ENCODE data around the gene UVRAG.

- TF ChIP-seq TAF1 (IDR thresholded peaks at IDR 0.05; ENCODE audit: low read depth) (no peak), REST (IDR thresholded peaks at IDR 0.05; ENCODE audit: low read depth) (no peak), MAX (IDR thresholded peaks at IDR 0.05) (no peak), YY1 (IDR thresholded peaks at IDR 0.05; ENCODE audit: low read depth) (no peak), RAD21 (IDR thresholded peaks at IDR 0.05; ENCODE audit: low read depth) (no peak), NFIC (IDR thresholded peaks at IDR 0.05) (no peak), CREB1 (IDR thresholded peaks at IDR 0.05; ENCODE audit: low read depth) (no peak), FOXM1 (IDR thresholded peaks at IDR 0.05; ENCODE audit: borderline replicate concordance, low read depth) (no peak), TEAD4 (IDR thresholded peaks at IDR 0.05) (no peak), EP300 (IDR thresholded peaks at IDR 0.05; ENCODE audit: borderline replicate concordance) (no peak), ZBTB7A (IDR thresholded peaks at IDR 0.05; ENCODE audit: low read depth) (no peak), TCF12 (IDR thresholded peaks at IDR 0.05; ENCODE audit: low read depth) (no peak)
Measured at GRCh38 chr11:76114238-76114637, 299.2 kb downstream of the UVRAG start.

Data from Ishikawa (cell line).